CD8-positive, alpha-beta memory T cell (primary cell): Measurements from ENCODE around the gene OTOGL. TPM values are rescaled to one million over a fixed set of nuclear protein-coding genes. Genes with fewer than 3 reads are reported as not detected.

ENCODE experiments used
- polyA plus RNA-seq: library from polyadenylated mRNA; unstranded; fragments of 300-500 nt; fragmentation: Illumina TruSeq; gene quantifications from one replicate; pipeline ENCODE4 v1.2.3, GENCODE V29; 2021
- total RNA-seq, 2 experiments: library from RNA; stranded (reverse); gene quantifications; one replicate each; pipeline ENCODE4 v1.2.3, GENCODE V29; 2021

OTOGL gene
- total and polyA plus RNA-seq, 3 experiments from 2014 or later: not detected

Other genes starting within 250 kb of the OTOGL start
- 10 to 100 TPM; 72.1 to 80.4 TPM for gene PPP1R12A, start 164.4 kb upstream of the OTOGL start, total RNA-seq
- gene PPP1R12A, start 164.4 kb upstream of the OTOGL start, polyA plus RNA-seq: 140 TPM